HG02840 (cell line): ENCODE measurements around the gene GRHL1.

ENCODE experiments used
- ATAC-seq: cut with Tn5 transposase; IDR thresholded peaks from one replicate; pipeline ENCODE4 v1.9.1; 2021; ENCODE audit warnings: mild to moderate bottlenecking, moderate library complexity, moderate number of reproducible peaks; ENCODE audit not compliant: unreplicated experiment, low FRiP score

The GRHL1 gene

GRCh38 chr2:9971105-9971818 is 19.8 kb downstream of the GRHL1 start:
- ATAC-seq: no peak

- no peak for ATAC-seq
Measured at GRCh38 chr2:9971890-9972289, 20.4 kb downstream of the GRHL1 start.

- ATAC-seq: no peak
Measured at GRCh38 chr2:9972621-9973479, 21.4 kb downstream of the GRHL1 start.

- no peak for ATAC-seq
Measured at GRCh38 chr2:9973690-9974089, 22.2 kb downstream of the GRHL1 start.

GRCh38 chr2:9974343-9974742 is 22.9 kb downstream of the GRHL1 start:
- ATAC-seq: no peak

GRCh38 chr2:9975328-9975727 is 23.8 kb downstream of the GRHL1 start:
- ATAC-seq: no peak

- ATAC-seq: no peak
Measured at GRCh38 chr2:9975805-9976447, 24.4 kb downstream of the GRHL1 start.

- no peak for ATAC-seq
Measured at GRCh38 chr2:9979977-9980376, 28.5 kb downstream of the GRHL1 start.

GRCh38 chr2:9980520-9980919 is 29.0 kb downstream of the GRHL1 start:
- ATAC-seq: no peak

GRCh38 chr2:9981655-9982054 is 30.2 kb downstream of the GRHL1 start:
- ATAC-seq: no peak

- ATAC-seq: no peak
Measured at GRCh38 chr2:9982248-9982647, 30.8 kb downstream of the GRHL1 start.

- ATAC-seq: no peak
Measured at GRCh38 chr2:9982891-9983290, 31.4 kb downstream of the GRHL1 start.

- no peak for ATAC-seq
Measured at GRCh38 chr2:9983401-9984216, 32.1 kb downstream of the GRHL1 start.

- ATAC-seq: no peak
Measured at GRCh38 chr2:9984217-9984739, 32.8 kb downstream of the GRHL1 start.

GRCh38 chr2:9984871-9985480 is 33.5 kb downstream of the GRHL1 start:
- ATAC-seq: no peak

- ATAC-seq: no peak
Measured at GRCh38 chr2:9985531-9986328, 34.2 kb downstream of the GRHL1 start.

- ATAC-seq: no peak
Measured at GRCh38 chr2:9988320-9988719, 36.8 kb downstream of the GRHL1 start.

GRCh38 chr2:9990736-9991135 is 39.2 kb downstream of the GRHL1 start:
- no peak for ATAC-seq

GRCh38 chr2:9991221-9991620 is 39.7 kb downstream of the GRHL1 start:
- ATAC-seq: no peak
